ENCODE measurements around the gene KLC3.
"Not testable (repeated sequence)": the region's sequence is repeated elsewhere in the genome, so short reads cannot be mapped to it uniquely, and the experiment has no call there.

KLC3 gene

DNA sequence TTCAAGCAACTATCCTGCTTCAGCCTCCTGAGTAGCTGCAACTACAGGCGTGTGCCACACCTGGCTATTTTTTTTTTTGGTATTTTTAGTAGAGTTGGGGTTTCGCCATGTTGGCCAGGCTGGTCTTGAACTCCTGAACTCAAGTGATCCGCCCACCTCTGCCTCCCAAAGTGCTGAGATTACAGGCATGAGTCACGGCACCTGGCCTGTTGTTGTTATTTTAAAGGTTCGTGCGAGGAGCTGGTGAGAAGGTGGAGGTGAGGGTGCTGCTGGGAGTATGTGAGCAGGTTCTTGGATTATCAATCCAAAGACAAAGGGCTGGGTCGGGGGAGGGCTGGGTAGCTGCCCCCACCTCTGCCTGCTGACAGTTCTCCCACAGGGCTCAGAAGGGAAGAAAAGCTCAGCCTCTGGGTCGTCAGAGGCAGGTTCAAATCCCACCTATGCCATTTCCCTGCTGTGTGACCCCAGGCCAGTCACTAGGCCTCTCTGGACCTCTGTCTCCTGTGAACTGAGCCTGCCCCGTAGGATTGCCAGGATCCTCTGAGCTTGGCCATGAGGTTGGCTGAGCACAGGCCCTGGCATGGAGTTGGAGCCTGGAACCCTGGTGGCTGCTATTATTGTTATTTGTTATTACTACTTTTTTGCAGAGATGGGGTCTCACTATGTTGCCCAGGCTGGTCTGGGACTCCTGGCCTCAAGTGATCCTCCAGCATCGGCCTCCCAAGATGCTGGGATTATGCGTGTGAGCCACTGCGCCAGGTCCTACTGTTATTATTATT, 19.4 kb upstream of the KLC3 start:
- no peak for DNase-seq (ENCODE audit: low read depth)

DNA sequence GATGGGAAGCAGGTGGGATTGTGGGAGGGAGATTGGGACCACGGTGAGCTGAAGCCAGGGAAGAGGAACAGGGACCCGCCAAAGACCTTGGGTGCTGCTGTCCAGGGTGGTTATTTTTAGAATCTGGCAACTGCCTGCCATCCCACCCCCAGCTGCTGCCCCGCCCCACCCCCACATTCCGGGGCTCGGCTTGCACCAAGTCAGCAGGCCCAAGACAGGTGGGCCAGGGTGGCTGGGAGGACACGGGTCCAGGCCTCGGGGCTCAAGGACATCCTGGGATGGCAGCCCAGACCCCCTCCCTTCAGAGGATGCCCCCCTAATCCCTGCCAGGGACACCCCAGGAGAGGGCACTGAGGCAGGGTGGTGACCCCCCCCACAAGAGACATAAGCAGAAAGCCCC, 18.7 kb upstream of the KLC3 start:
- DNase-seq (ENCODE audit: low read depth), result no peak

DNA sequence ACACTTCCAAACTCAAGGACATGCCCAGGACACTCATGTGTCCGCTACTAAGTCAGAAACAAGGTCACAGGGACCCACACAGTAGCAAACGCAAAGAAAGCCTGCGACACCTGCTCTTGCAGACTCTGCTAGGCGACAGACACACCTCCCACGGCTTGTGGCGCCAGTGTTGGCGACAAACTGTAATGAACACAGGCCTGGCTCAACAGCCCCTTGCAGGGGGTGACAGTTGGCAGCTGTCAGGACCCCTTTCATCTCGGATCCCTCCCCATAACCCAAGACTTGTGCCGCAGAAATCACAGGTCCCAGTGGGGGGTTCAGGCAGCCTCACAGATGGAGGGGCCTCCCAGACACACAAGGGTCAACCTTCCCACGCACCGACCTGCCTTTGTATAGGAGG, 18.2 kb upstream of the KLC3 start:
- DNase-seq (ENCODE audit: low read depth), result no peak

DNA sequence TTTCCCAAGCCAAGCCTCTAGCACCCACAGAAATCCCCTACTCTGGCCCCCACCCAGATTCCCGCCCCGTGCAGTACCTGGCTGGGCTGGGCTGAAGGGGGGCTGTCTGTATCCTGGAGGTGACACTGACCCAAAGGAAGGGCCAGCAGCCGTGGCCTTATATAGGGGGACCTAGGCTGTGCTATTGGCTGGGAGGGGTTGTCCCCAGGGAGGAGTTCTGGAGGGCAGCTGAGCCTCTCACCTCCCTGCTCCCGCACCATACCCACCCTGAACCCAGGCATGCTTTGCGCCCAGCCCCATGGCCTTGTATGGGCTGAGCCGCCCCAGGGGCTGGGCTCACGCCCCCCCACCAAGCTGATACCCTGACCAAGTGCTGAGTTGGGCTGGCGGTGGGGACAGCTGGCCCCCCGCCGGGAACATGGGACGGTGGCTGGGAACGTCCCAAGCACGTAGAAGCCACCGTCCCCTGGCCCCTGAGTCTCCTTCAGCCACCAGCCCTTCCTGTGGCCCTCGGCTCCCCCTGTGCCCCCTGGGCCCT, 17.7 kb upstream of the KLC3 start, which contains the start of gene CKM:
TSS of gene CKM (minus strand) at position 132 of the 538 bp plus-strand sequence. CDS start 3,162 bp downstream, outside the sequence.
- no peak for DNase-seq (ENCODE audit: low read depth)

DNA sequence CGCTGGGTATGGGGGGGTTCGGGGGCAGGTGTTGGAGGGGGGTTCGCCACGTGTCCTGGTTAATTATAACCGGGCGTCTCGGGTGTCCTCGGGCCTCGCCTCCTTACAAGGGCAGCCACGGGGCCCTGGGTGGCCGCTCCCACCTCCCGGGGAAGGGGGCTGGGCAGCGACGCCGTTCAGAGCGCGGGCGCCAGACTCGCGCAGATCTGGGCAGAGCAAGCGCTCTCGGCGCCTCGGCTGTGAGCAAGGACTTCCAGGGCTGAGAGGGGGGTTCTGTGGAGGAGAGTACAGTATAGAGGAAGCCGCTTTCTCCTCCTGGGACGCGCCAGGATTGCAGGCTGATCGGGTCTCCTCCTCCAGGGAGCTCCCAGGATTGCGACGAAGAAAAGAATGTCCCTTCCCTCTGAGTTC, 16.9 kb upstream of the KLC3 start:
- no peak for DNase-seq (ENCODE audit: low read depth)

DNA sequence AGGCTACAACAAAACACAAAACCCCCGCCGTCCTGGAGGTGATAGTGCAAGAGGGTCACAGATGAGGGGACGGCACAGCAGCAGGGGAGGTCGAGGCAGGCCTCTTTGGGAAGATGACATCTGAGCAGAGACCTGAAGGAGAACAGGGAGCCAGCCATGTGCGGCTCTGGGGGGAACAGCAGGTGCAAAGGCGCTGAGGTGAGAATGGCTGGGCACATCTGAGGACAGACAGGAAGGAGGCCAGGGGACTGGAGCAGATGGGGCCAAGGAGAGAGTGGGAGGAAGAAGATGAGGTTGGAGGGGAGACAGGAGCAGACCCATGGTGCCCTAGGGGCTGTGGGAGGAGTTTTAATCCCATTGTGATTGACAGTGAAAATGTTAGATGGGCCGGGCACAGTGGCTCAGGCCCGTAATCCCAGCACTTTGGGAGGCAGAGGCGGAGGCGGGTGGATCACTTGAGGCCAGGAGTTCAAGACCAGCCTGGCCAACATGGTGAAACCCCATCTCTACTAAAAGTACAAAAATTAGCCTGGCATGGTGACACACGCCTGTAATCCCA, 16.1 kb upstream of the KLC3 start:
- DNase-seq (ENCODE audit: low read depth), result no peak

DNA sequence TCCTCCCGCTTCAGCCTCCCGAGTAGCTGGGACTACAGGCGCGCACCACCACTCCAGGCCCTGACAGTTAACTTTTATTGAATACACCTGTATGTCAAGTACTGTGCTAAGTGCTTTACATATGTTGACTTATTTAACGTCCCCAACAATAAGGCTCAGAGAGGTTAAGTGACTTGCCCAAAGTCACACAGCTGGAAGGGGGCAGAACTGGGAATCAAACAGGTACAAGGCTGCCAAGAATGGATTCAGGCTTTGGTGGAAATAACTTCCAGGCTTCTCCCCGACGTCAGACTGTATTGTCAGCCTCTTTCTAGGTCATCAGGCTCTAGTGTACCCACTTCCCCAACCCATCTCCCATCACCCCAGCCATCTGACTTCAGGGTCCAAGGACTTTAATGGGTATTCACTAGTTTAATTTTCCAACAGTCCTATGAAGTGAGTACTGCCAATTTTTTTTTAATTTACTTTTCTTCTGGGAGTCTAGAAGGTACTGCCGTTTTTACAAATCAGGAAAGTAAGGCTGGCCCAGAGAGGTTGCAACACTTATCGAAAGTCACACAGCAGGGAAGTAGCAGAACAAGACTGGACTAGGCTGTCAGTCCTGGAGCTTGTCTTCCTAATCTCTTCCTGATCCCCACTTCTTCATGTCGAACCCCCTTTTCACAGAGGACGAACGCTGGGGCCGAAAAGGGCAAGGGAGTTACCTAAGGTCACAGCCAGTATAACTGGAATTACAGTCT, 13.0 kb upstream of the KLC3 start:
- no peak for DNase-seq (ENCODE audit: low read depth)

DNA sequence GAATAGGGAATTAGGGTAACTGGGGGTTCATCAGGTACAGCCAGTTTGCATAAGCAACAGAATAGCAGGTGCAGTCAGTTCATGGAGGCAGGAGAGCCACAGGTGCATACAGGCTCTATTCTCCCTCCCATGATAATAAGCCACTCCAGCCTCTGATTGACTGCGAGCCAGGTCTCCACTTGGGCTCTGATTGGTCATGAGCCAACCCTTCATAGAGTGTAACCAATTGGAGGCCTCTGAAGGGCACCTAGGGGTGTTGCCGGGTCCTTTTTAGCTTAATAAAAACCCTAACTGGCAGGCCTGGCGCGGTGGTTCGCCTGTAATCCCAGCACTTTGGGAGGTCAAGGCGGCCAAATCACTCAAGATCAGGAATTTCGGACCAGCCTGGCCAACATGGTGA, 9.1 kb upstream of the KLC3 start:
- DNase-seq (ENCODE audit: low read depth), result no peak

DNA sequence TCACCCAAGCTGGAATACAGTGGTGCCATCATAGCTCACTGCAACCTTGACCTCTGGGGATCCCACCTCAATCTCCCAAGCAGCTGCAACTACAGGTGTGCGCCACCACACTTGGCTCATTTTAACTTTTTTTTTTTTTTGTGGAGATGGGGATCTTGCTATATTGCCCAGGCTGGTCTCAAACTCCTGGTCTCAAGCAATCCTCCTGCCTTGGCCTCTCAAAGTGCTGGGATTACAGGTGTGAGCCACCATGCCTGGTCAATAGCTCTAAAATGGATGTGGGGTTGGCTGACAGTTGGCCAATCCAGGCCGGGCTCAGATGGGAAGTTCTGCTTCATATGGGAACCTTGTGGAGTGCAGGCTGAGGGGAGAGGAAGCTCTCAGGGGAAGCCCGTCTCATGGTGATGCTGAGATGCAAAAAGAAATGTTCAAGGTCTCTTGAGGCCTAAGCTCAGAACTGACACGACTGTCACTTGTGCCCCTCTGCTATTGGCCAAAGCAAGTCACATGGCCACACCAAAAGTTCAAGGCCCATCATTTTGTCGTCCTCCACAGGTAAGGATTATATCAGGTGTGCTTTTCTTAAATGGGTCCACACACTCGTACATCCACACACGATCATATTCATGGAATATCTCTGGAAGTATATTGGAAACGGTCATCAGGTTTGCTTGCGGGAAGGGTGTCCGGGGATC, 6.8 kb upstream of the KLC3 start:
- no peak for DNase-seq (ENCODE audit: low read depth)

DNA sequence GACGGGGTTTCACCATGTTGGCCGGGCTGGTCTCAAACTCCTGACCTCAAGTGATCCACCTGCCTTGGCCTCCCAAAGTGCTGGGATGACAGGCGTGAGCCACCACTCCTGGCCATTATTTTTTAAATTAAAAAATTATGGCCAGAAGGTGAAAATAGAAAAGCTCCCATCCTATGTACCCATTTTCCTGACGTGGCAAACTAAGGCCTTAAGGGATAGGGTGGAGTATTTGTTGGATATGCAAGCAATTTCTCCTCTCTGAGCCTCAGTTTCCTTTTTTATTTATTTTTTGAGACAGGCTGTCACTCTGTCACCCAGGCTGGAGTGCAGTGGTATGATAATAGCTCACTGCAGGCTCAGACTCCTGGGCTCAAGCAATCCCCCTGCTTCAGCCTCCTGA, 5.7 kb upstream of the KLC3 start:
- not testable (repeated sequence) for DNase-seq (ENCODE audit: low read depth)

DNA sequence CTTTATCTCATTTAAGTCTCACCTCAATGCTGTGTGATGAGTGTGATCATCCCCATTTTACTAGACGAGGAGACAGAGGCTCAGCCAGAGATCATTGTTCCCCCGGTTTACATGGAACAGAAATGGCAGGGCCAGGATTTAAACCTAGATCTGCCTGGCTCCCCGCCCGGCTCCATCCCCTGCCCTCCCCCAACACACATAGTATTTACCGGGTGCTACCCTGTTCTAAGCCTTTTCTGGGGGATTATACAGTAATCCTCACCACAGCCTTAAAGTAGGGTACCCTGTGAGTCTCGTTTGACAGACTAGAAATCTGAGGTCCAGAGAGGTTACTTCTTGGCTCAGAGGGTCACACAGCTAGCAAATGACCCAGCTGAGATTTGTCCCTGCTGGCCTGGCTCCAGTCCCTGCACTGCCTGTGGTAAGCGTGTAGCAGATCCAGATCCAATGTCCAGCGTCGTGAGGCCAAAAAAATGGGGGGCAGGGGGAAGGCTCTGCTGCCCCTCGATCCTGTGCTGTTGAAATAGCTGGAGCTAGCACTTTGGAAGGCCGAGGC, 3.8 kb upstream of the KLC3 start:
- DNase-seq (ENCODE audit: low read depth), result no peak

DNA sequence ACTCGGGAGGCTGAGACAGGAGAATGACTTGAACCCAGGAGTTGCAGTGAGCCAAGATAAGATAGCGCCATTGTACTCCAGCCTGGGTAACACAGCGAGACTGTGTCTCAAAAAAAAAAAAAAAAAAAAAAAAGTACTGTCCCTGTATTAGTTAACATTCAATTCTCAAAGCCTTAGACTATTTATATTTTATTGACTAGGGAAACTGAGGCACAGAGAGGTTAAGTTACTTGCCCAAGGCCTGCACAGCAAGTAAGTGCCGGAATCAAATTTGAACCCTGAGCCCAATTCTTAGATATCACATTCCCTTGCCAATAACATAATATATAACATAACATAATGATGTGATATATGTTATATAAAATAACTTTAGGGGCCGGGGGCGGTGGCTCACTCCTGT, 921 bp upstream of the KLC3 start:
- no peak for DNase-seq (ENCODE audit: low read depth)

DNA sequence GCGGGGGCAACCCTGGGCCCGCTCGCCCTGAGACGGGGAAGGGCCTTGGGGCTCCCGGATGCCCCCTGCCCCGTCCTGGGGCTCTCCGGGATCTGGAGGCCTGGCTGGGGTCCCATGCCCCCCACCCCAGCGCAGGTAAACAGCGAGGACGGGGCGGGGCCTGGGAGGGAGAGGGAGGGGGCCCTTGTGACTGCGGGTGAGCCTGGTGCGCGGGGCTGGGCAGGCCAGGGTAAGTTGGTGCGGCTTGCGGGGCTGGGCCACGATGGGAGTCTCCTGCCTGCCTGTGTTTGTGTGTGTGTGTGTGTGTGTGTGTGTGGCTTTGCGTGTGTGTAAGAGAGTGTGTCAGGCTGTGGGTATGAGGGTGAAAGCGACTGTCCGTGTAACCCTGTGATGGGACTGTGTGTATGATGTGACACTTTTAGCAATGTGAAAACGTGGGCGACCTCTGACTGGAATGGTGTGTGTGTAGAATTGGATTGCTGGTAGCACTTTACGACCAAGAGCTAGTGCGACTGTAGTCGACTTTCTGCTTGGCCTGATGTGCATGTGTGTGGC, 426 bp downstream of the KLC3 start:
- DNase-seq (ENCODE audit: low read depth), result no peak

DNA sequence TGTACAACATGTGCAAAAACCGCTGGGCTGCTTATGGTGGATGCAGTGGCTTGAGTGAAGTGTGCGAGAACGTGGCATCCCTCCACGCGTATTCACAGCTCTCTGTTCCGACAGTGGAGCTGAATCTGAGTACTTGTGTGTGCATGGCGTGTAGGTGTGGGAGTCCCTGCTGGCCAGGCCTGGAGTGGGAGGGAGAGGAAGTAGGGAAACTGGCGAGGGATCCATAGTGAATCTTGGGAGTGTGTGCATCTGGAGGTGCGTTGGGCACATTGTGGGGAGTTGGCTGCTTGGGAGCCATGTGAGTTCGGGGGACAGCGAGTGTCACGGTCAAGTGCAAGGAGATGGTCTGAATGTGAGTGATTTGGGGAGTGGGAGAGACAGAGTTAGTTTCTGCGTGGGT, 2.4 kb downstream of the KLC3 start:
- no peak for DNase-seq (ENCODE audit: low read depth)

DNA sequence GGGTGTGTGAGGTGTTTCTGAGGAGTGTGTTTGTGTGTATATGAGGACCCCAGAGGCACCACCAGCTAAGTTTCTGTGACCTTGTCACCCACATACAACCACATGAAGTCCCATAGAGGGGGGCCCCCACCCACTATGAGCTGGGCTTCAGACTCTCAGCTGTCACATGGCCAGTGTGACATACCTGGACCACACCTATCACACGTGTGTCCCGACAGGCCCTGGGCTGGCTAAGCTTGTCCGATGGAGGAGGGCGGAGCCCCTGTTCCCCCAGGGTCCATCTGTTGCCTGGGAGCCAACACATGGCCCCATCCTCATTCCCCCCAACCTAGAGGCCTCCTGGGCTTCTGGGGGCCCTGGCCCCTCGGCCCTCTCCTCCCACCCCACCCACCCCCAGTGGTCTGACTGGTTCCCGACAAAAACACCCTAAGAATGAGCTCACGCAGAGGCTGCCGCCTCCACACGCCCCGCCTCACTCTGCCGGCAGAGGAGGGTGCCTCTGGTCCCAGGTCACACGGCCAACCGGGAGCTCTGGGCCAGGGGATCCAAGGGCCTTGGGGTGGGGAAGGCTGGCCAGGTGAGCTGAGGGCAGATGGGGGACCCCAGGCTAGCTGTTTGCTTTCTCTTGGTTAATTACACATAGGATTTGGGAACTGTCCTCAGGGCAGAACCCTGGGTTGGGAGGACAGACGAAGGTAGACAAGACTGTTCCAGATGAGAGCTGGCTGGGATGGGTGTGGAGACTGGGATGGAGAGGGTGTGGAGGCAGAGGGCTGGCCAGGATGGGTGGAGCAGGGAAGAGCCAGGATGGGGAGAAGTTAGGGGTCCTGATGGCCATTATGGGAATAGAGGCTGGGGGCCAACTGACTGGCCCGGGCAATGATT, 4.3 kb downstream of the KLC3 start:
- no peak for DNase-seq (ENCODE audit: low read depth)

DNA sequence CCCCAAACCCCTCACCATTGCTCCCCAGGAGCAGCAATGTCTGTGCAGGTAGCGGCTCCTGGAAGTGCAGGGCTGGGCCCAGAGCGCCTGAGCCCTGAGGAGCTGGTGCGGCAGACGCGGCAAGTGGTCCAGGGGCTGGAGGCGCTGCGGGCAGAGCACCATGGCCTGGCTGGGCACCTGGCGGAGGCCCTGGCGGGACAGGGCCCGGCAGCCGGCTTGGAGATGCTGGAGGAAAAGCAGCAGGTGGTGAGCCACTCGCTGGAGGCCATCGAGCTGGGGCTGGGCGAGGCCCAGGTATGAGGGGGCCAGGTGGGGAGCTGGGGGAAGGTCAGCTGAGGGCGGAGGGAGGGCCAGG, 4.9 kb downstream of the KLC3 start:
- no peak for DNase-seq (ENCODE audit: low read depth)

DNA sequence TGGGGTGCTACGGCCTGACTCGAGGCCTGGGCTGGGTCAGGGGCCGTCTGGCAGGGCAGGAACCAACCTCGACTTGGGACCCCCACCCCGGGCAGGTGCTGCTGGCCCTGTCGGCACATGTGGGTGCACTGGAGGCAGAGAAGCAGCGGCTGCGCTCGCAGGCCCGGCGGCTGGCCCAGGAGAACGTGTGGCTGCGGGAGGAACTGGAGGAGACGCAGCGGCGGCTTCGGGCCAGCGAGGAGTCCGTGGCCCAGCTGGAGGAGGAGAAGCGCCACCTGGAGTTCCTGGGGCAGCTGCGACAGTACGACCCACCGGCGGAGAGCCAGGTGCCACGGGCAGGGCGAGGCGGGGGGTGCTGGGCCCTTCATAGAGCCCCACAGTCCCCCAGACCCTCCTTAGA, 5.9 kb downstream of the KLC3 start:
- DNase-seq (ENCODE audit: low read depth), result no peak

DNA sequence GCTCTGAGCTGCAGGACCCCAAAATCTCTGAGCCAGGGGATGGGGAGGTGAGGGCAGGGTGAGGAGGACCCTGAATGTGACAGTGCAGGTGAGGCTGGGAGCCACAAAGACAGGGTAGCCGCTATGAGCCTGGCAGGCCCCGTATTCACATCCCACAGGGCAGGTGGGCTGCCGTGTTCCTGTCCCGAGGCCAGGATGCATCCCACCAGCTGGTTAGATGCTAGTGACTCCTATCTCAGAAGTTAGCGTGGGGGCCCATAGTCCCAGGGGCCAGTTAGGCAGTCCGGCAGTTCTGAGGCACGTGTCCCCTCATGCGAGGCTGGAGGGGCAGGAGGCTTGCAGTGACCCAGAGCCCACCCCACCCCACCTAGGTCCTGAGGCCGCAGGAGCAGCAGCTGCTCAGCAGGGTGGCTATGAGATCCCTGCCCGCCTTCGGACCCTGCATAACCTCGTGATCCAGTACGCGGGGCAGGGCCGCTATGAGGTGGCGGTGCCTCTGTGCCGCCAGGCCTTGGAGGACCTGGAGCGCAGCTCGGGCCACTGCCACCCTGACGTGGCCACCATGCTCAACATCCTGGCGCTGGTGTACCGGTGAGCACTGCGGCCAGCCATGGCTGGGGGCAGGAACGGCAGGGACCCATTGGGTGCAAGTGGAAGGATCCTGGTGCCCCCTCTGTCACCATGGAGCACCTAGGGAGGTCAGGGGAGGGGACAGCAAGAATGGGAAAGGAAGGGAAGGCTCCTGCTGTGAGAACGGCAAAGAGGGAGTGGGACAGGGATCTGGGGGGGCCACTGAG, 7.2 kb downstream of the KLC3 start:
- no peak for DNase-seq (ENCODE audit: low read depth)

DNA sequence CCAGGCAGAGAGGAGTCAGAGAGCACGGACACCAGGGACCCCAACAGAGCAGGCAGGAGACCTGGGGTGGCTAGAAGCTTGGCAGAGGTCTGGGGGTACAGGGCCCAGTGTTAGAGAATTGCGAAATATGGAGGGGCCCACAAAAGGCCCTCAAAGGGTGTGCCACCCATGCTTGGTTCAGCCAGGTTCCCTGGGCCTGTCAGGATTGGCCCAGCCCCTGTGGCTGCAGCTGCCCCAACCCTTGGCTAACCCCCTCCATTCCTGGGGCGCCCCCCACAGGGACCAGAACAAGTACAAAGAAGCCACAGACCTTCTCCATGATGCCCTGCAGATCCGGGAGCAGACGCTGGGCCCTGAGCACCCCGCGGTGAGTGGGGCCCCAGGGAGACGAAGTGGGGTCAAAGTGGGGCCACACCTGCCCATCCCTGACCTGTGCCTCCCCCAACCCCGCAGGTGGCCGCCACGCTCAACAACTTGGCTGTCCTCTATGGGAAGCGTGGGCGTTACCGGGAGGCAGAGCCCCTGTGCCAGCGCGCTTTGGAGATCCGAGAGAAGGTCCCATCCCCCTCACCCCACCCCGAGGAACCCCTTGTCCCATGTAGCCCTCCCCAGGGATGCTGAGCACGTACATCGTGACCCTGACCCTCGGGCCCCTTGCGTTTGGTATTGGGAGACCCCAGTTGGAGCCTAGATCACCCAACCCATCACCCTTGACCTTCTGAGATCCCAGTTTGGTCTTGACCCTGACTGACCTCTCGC, 8.0 kb downstream of the KLC3 start:
- no peak for DNase-seq (ENCODE audit: low read depth)

DNA sequence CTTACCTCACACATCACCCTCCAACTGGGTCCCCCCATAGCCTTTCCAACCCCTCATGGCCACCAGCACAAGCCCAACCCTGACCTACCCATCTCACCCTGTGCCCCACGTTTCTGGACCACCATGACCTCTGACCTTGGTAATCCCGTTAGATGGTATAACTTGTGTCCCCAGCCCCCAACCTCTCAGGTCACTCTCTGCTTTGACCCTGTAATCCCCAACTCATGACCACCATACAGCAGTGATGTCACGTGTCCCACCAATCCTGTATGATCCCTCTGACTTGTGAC, 8.5 kb downstream of the KLC3 start:
- no peak for DNase-seq (ENCODE audit: low read depth)

All from stimulated activated CD8-positive, alpha-beta memory T cell treated with anti-CD3 and anti-CD28 coated beads, Interleukin-12 subunit alpha, Interleukin-12 subunit beta, amount 100 ng/mL, for 4 hours (primary cell).